ENCODE measurements around the gene XYLT1.

The XYLT1 gene

DNA sequence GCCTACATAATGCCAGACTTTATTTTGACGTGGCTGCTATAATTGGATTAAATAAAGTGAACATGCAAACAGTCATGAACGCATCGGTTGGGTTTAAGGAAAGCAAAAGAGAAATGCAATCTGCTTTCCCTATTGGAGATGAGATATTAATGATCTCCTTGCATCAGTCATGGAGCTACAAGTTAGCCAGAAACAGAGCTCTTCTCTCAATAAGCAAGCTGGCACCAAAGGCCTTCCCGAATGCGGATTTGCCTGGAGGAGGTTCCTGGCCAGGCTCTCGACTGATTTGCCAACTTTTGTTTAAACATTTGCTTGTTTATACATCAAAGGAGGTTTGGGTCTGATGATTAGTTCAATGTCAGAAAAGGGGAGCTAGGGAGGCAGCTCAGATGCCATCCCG is 318.4 kb downstream of the XYLT1 start:
- no peak for TF ChIP-seq CTCF (IDR thresholded peaks at IDR 0.05)
- no peak for TF ChIP-seq ZFX (IDR thresholded peaks at IDR 0.05; ENCODE audit: borderline replicate concordance)
- H3K27ac ChIP-seq: no peak overlapping the region

- TF ChIP-seq ZFX (IDR thresholded peaks at IDR 0.05; ENCODE audit: borderline replicate concordance) (no peak), CTCF (IDR thresholded peaks at IDR 0.05) (no peak)
Measured at GRCh38 chr16:17151335-17151734, 319.4 kb downstream of the XYLT1 start.

GRCh38 chr16:17149904-17150483 is 320.8 kb downstream of the XYLT1 start:
- H3K27ac ChIP-seq: no peak overlapping the region
- TF ChIP-seq CTCF (IDR thresholded peaks at IDR 0.05): no peak
- no peak for TF ChIP-seq ZFX (IDR thresholded peaks at IDR 0.05; ENCODE audit: borderline replicate concordance)

More at GRCh38 chr16:17151335-17151734, 319.4 kb downstream of the XYLT1 start:
- no peak overlapping the region for H3K27ac ChIP-seq

- H3K27ac ChIP-seq: no peak overlapping the region
- TF ChIP-seq ZFX (IDR thresholded peaks at IDR 0.05; ENCODE audit: borderline replicate concordance) (no peak), CTCF (IDR thresholded peaks at IDR 0.05) (no peak)
Measured at GRCh38 chr16:17147942-17148341, 322.8 kb downstream of the XYLT1 start.

- TF ChIP-seq CTCF (IDR thresholded peaks at IDR 0.05) (no peak), ZFX (IDR thresholded peaks at IDR 0.05; ENCODE audit: borderline replicate concordance) (no peak)
Measured at GRCh38 chr16:17145029-17145428, 325.7 kb downstream of the XYLT1 start.

DNA sequence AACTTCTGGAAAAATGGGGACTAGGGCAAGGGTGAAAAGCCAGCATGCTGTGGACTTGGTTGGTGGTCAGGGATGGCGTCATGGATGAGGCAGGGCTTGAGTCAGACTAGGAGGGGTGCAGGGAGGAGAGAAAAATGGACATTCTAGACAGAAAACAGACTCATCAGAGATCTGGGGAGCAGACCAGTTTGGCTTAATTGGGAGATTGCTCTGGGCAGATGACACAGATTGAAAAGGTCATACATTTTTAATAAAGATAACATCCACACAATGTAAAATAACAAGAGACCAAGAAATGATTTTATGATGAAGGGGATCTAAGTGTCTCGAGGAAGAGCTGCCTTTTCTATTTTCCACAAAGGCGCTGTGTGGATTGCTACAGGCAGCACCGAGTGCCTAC is 326.3 kb downstream of the XYLT1 start:
- no peak for TF ChIP-seq ZFX (IDR thresholded peaks at IDR 0.05; ENCODE audit: borderline replicate concordance)
- TF ChIP-seq CTCF (IDR thresholded peaks at IDR 0.05): no peak
- H3K27ac ChIP-seq: no peak overlapping the region

More at GRCh38 chr16:17145029-17145428, 325.7 kb downstream of the XYLT1 start:
- H3K27ac ChIP-seq: no peak overlapping the region

- H3K27ac ChIP-seq: no peak overlapping the region
- TF ChIP-seq CTCF (IDR thresholded peaks at IDR 0.05): no peak
Measured at GRCh38 chr16:17143546-17144419, 327.0 kb downstream of the XYLT1 start.
